ENCODE results near the gene MGAT5B. TPM values are rescaled to one million over a fixed set of nuclear protein-coding genes. Genes with fewer than 3 reads are reported as not detected.

MGAT5B gene
- total RNA-seq, 1 donor from 2014 or later = 0.40 TPM

- H3K4me1 Mint-ChIP-seq (ENCODE audit: unreplicated experiment) = no peaks in the 10 kb centered on the region
- no peak overlapping the region for H3K27ac Mint-ChIP-seq (ENCODE audit: unreplicated experiment)
- no peak overlapping the region for H3K4me3 Mint-ChIP-seq (ENCODE audit: unreplicated experiment)
- H3K36me3 Mint-ChIP-seq (ENCODE audit: unreplicated experiment) = no peaks in the 10 kb centered on the region
- TF ChIP-seq CTCF (IDR thresholded peaks at IDR 0.05) = no peak
- DNase-seq (ENCODE audit: extremely low spot score, unreplicated experiment) = no peak
- no peaks in the 10 kb centered on the region for H3K27me3 Mint-ChIP-seq (ENCODE audit: unreplicated experiment)
- H3K9me3 Mint-ChIP-seq (ENCODE audit: unreplicated experiment) = peaks cover 6% of the 10 kb centered on the region
These were observed 38.3 kb downstream of the MGAT5B start for GRCh38 chr17:76906463-76906862.

GRCh38 chr17:76907352-76907751 is 39.1 kb downstream of the MGAT5B start:
- Mint-ChIP-seq H3K4me1 (ENCODE audit: unreplicated experiment) (no peaks in the 10 kb centered on the region), H3K27me3 (ENCODE audit: unreplicated experiment) (no peaks in the 10 kb centered on the region), H3K4me3 (ENCODE audit: unreplicated experiment) (no peak overlapping the region), H3K9me3 (ENCODE audit: unreplicated experiment) (peaks cover 6% of the 10 kb centered on the region), H3K27ac (ENCODE audit: unreplicated experiment) (no peak overlapping the region), H3K36me3 (ENCODE audit: unreplicated experiment) (no peaks in the 10 kb centered on the region)
- DNase-seq (ENCODE audit: extremely low spot score, unreplicated experiment) = no peak
- no peak for TF ChIP-seq CTCF (IDR thresholded peaks at IDR 0.05)

- Mint-ChIP-seq H3K4me1 (ENCODE audit: unreplicated experiment) (no peaks in the 10 kb centered on the region), H3K9me3 (ENCODE audit: unreplicated experiment) (peaks cover 6% of the 10 kb centered on the region), H3K36me3 (ENCODE audit: unreplicated experiment) (no peaks in the 10 kb centered on the region), H3K27ac (ENCODE audit: unreplicated experiment) (no peak overlapping the region), H3K27me3 (ENCODE audit: unreplicated experiment) (peaks cover 10% of the 10 kb centered on the region), H3K4me3 (ENCODE audit: unreplicated experiment) (no peak overlapping the region)
- DNase-seq (ENCODE audit: extremely low spot score, unreplicated experiment) = no peak
- no peak for TF ChIP-seq CTCF (IDR thresholded peaks at IDR 0.05)
These were observed 42.0 kb downstream of the MGAT5B start for GRCh38 chr17:76909971-76910760.

GRCh38 chr17:76911299-76912017 is 43.3 kb downstream of the MGAT5B start:
- DNase-seq (ENCODE audit: extremely low spot score, unreplicated experiment) = no peak
- Mint-ChIP-seq H3K4me3 (ENCODE audit: unreplicated experiment) (no peak overlapping the region), H3K4me1 (ENCODE audit: unreplicated experiment) (no peaks in the 10 kb centered on the region), H3K9me3 (ENCODE audit: unreplicated experiment) (peaks cover 6% of the 10 kb centered on the region), H3K36me3 (ENCODE audit: unreplicated experiment) (no peaks in the 10 kb centered on the region), H3K27ac (ENCODE audit: unreplicated experiment) (no peak overlapping the region), H3K27me3 (ENCODE audit: unreplicated experiment) (peaks cover 11% of the 10 kb centered on the region)
- TF ChIP-seq CTCF (IDR thresholded peaks at IDR 0.05) = no peak

All from osteocyte (in vitro differentiated cells).